Stimulated activated CD4-positive, alpha-beta T cell treated with anti-CD3 and anti-CD28 coated beads, Interleukin-4, amount 100 ng/mL, for 1 hour (primary cell): ENCODE results near the gene GPBAR1.
A peak's percentile ranks its signal among the peaks of the same experiment; 100 is the strongest.
"Not testable (repeated sequence)": the region's sequence is repeated elsewhere in the genome, so short reads cannot be mapped to it uniquely, and the experiment has no call there.

Experiments
- DNase-seq: peaks from one replicate; pipeline ENCODE4 v3.0.0-alpha.2; 2020

Gene GPBAR1

GRCh38 chr2:218270721-218271486, 10.1 kb downstream of the GPBAR1 start:
- no peak for DNase-seq

- no peak for DNase-seq
These were observed 10.6 kb downstream of the GPBAR1 start for GRCh38 chr2:218271487-218271797.

GRCh38 chr2:218271865-218272530, 11.2 kb downstream of the GPBAR1 start:
- no peak for DNase-seq

- DNase-seq = peak; percentile 76
These were observed 11.9 kb downstream of the GPBAR1 start for GRCh38 chr2:218272531-218273212.

- DNase-seq = not testable (repeated sequence)
These were observed 12.5 kb downstream of the GPBAR1 start for GRCh38 chr2:218273214-218273907.

GRCh38 chr2:218273908-218274249, 13.1 kb downstream of the GPBAR1 start:
- no peak for DNase-seq

GRCh38 chr2:218274586-218274985, 13.8 kb downstream of the GPBAR1 start:
- DNase-seq = no peak

GRCh38 chr2:218275371-218276072, 14.7 kb downstream of the GPBAR1 start:
- DNase-seq = no peak

- DNase-seq = no peak
These were observed 16.4 kb downstream of the GPBAR1 start for GRCh38 chr2:218276986-218277755.

GRCh38 chr2:218277921-218278320, 17.1 kb downstream of the GPBAR1 start:
- DNase-seq = no peak

GRCh38 chr2:218278531-218279360, 17.9 kb downstream of the GPBAR1 start:
- no peak for DNase-seq

- no peak for DNase-seq
These were observed 19.6 kb downstream of the GPBAR1 start for GRCh38 chr2:218280260-218280870.

- DNase-seq = no peak
These were observed 20.6 kb downstream of the GPBAR1 start for GRCh38 chr2:218281449-218281848.

- DNase-seq = no peak
These were observed 21.6 kb downstream of the GPBAR1 start for GRCh38 chr2:218282173-218282991.

- peak; percentile 59 for DNase-seq
These were observed 23.4 kb downstream of the GPBAR1 start for GRCh38 chr2:218284106-218284811.

GRCh38 chr2:218285604-218286003, 24.8 kb downstream of the GPBAR1 start:
- no peak for DNase-seq

- peak; percentile 67 for DNase-seq
These were observed 26.0 kb downstream of the GPBAR1 start for GRCh38 chr2:218286570-218287459.
